ENCODE data around the gene FBRSL1. TPM values are rescaled to one million over a fixed set of nuclear protein-coding genes. Genes with fewer than 3 reads are reported as not detected.

The FBRSL1 gene
- total and polyA plus RNA-seq, 2 donors (not counting 1 experiment from before 2014, with no cell fraction given): 62.6 to 112 TPM

DNA sequence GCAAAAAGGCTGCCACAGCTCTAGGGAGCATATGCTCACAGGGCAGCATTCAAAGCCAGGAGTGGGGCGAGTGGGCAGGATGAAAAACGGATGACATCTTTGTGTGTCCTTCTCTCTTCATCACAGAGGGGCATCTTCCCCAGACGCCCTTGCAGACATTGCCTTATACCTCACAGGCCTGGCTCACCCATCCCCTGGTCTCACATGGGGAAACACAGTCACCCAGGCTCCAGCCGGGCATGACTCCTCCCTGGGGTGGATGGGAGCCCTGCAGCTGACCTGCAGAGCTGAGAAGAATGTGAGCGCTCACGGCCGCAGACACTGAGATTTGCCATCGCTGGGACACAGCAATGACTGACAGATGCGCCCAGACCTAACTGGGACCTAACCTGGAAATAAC is 7.2 kb upstream of the FBRSL1 start:
- Histone ChIP-seq H3K4me2 (replicated peaks; ENCODE audit: low read depth, low read length, poor library complexity, severe bottlenecking) (no peak overlapping the region), H3K9ac (ENCODE audit: low read length) (no peak overlapping the region), H3K36me3 (replicated peaks in 1 of 2; ENCODE audit: control extremely low read depth in 1 of 2, control insufficient read depth in 1 of 2, extremely low read depth in 1 of 2, insufficient read depth in 2 of 2, low read length in 1 of 2) (no peaks in the 10 kb centered on the region), H3K27ac (ENCODE audit: low read length in 2 of 2) (no peak overlapping the region), H3K4me3 (ENCODE audit: control extremely low read depth in 1 of 5, extremely low read depth in 1 of 5, insufficient read depth in 1 of 5, low read depth in 2 of 5, low read length in 4 of 5) (no peak overlapping the region), H3K9me3 (ENCODE audit: control extremely low read depth in 1 of 3, control insufficient read depth in 2 of 3, insufficient read depth in 1 of 3, low read length in 2 of 3) (peaks cover 0 to 15% (median 0%) of the 10 kb centered on the region in 3 donors), H3K4me1 (ENCODE audit: control insufficient read depth in 2 of 2, insufficient read depth in 2 of 2, low read length in 2 of 2) (peaks cover 16 to 56% of the 10 kb centered on the region in 2 donors), H3K27me3 (replicated peaks in 1 of 4; ENCODE audit: control extremely low read depth in 1 of 4, control insufficient read depth in 3 of 4, insufficient read depth in 4 of 4, low read length in 3 of 4) (no peaks in the 10 kb centered on the region), H3K79me2 (ENCODE audit: control insufficient read depth, insufficient read depth, low read length) (no peaks in the 10 kb centered on the region), H4K20me1 (ENCODE audit: control insufficient read depth, insufficient read depth, low read length, poor library complexity, severe bottlenecking) (no peaks in the 10 kb centered on the region), H2AFZ (ENCODE audit: insufficient read depth, low read depth, low read length, poor library complexity, severe bottlenecking) (no peak overlapping the region)
- POLR2A ChIA-PET: no interaction called here
- CTCF ChIA-PET: interaction anchor here (1.0 kb wide), 1 partner anchor 53 kb away, joined by 4 read pairs; no protein-coding TSS in a partner anchor
- no peaks in the 10 kb centered on the region for H3K9me3 Mint-ChIP-seq (ENCODE audit: insufficient read depth)
- no peak for ATAC-seq (ENCODE audit: low read depth)
- intact Hi-C loops (cut with micrococcal nuclease): no loop called here
- H3K27ac Mint-ChIP-seq: no peak overlapping the region
- TF ChIP-seq, protein P1, sequence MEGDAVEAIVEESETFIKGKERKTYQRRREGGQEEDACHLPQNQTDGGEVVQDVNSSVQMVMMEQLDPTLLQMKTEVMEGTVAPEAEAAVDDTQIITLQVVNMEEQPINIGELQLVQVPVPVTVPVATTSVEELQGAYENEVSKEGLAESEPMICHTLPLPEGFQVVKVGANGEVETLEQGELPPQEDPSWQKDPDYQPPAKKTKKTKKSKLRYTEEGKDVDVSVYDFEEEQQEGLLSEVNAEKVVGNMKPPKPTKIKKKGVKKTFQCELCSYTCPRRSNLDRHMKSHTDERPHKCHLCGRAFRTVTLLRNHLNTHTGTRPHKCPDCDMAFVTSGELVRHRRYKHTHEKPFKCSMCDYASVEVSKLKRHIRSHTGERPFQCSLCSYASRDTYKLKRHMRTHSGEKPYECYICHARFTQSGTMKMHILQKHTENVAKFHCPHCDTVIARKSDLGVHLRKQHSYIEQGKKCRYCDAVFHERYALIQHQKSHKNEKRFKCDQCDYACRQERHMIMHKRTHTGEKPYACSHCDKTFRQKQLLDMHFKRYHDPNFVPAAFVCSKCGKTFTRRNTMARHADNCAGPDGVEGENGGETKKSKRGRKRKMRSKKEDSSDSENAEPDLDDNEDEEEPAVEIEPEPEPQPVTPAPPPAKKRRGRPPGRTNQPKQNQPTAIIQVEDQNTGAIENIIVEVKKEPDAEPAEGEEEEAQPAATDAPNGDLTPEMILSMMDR (IDR thresholded peaks at IDR 0.05): no peak
- TF ChIP-seq EZH2 (IDR thresholded peaks at IDR 0.05; ENCODE audit: borderline replicate concordance, insufficient read depth, low read depth, low read length, poor library complexity, severe bottlenecking): no peak
- H3K4me3 Mint-ChIP-seq: no peak overlapping the region
- 92% methylated on average over 8 of the region's 9 CpGs for WGBS (ENCODE audit: insufficient coverage)
- H3K27me3 Mint-ChIP-seq: no peaks in the 10 kb centered on the region
- DNase-seq: no peak
- H3K4me1 Mint-ChIP-seq: peaks cover 47% of the 10 kb centered on the region

DNA sequence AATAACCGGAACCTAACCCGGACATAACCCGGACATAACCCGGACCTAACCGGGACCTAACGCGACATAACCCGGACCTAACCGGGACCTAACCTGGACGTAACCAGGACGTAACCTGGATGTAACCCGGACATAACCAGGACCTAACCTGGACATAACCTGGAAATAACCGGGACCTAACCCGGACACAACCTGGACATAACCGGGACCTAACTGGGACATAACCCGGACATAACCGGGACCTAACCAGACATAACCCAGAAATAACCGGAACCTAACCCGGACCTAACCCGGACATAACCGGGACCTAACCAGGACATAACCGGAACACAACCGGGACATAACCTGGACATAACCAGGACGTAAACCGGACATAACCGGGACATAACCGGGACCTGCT is 6.7 kb upstream of the FBRSL1 start:
- Histone ChIP-seq H3K9ac (ENCODE audit: low read length) (no peak overlapping the region), H3K79me2 (ENCODE audit: control insufficient read depth, insufficient read depth, low read length) (no peaks in the 10 kb centered on the region), H3K36me3 (replicated peaks in 1 of 2; ENCODE audit: control extremely low read depth in 1 of 2, control insufficient read depth in 1 of 2, extremely low read depth in 1 of 2, insufficient read depth in 2 of 2, low read length in 1 of 2) (no peaks in the 10 kb centered on the region), H3K27me3 (replicated peaks in 1 of 4; ENCODE audit: control extremely low read depth in 1 of 4, control insufficient read depth in 3 of 4, insufficient read depth in 4 of 4, low read length in 3 of 4) (no peaks in the 10 kb centered on the region), H4K20me1 (ENCODE audit: control insufficient read depth, insufficient read depth, low read length, poor library complexity, severe bottlenecking) (no peaks in the 10 kb centered on the region), H3K9me3 (ENCODE audit: control extremely low read depth in 1 of 3, control insufficient read depth in 2 of 3, insufficient read depth in 1 of 3, low read length in 2 of 3) (peaks cover 0 to 11% (median 0%) of the 10 kb centered on the region in 3 donors), H3K27ac (ENCODE audit: low read length in 2 of 2) (no peak overlapping the region), H3K4me2 (replicated peaks; ENCODE audit: low read depth, low read length, poor library complexity, severe bottlenecking) (no peak overlapping the region), H2AFZ (ENCODE audit: insufficient read depth, low read depth, low read length, poor library complexity, severe bottlenecking) (no peak overlapping the region), H3K4me3 (ENCODE audit: control extremely low read depth in 1 of 5, extremely low read depth in 1 of 5, insufficient read depth in 1 of 5, low read depth in 2 of 5, low read length in 4 of 5) (no peak overlapping the region), H3K4me1 (ENCODE audit: control insufficient read depth in 2 of 2, insufficient read depth in 2 of 2, low read length in 2 of 2) (peaks cover 19 to 58% of the 10 kb centered on the region in 2 donors)
- no peak for TF ChIP-seq EZH2 (IDR thresholded peaks at IDR 0.05; ENCODE audit: borderline replicate concordance, insufficient read depth, low read depth, low read length, poor library complexity, severe bottlenecking)
- TF ChIP-seq, protein P1 (IDR thresholded peaks at IDR 0.05): no peak
- ChIA-PET POLR2A (interaction anchor here (0.5 to 0.8 kb wide), 3 partner anchors 15 to 412 kb away, joined by 3 read pairs; no protein-coding TSS in a partner anchor), CTCF (interaction anchor here (1.8 kb wide), 1 partner anchor 68 kb away, joined by 4 read pairs; no protein-coding TSS in a partner anchor)
- intact Hi-C loops (cut with micrococcal nuclease): no loop called here
- Mint-ChIP-seq H3K9me3 (ENCODE audit: insufficient read depth) (no peaks in the 10 kb centered on the region), H3K27me3 (no peaks in the 10 kb centered on the region), H3K4me3 (no peak overlapping the region), H3K4me1 (peaks cover 47% of the 10 kb centered on the region), H3K27ac (no peak overlapping the region)
- DNase-seq (no peak), ATAC-seq (ENCODE audit: low read depth) (no peak)
- 97% methylated on average over 27 of the region's 27 CpGs for WGBS (ENCODE audit: insufficient coverage)
